Immature natural killer cell (primary cell): ENCODE results near the gene PGLYRP3. TPM values are rescaled to one million over a fixed set of nuclear protein-coding genes. Genes with fewer than 3 reads are reported as not detected.
"Not testable (repeated sequence)": the region's sequence is repeated elsewhere in the genome, so short reads cannot be mapped to it uniquely, and the experiment has no call there.

Experiments used
- DNase-seq, 3 donors: peaks; one replicate each; pipeline ENCODE4 v3.0.0; 2022; ENCODE audit warnings: mixed read lengths in 1 of 3
- H3K27ac Mint-ChIP-seq, 6 donors: one replicate each; pipeline ENCODE4 v1.8.0; 2020; ENCODE audit warnings: mixed read lengths in 6 of 6, mild to moderate bottlenecking in 5 of 6, inconsistent platforms in 4 of 6, moderate library complexity in 3 of 6
- H3K27me3 Mint-ChIP-seq, 3 donors: one replicate each; pipeline ENCODE4 v1.8.0; 2020 to 2021; ENCODE audit warnings: low read depth in 3 of 3, mild to moderate bottlenecking in 3 of 3, mixed read lengths in 3 of 3, moderate library complexity in 3 of 3, inconsistent platforms in 1 of 3
- H3K36me3 Mint-ChIP-seq, 3 donors: one replicate each; pipeline ENCODE4 v1.8.0; 2020; ENCODE audit warnings: mixed read lengths in 3 of 3, inconsistent platforms in 2 of 3, mild to moderate bottlenecking in 2 of 3
- H3K4me1 Mint-ChIP-seq, 2 donors: one replicate each; pipeline ENCODE4 v1.8.0; 2020; ENCODE audit warnings: inconsistent platforms in 2 of 2, mild to moderate bottlenecking in 2 of 2, mixed read lengths in 2 of 2, moderate library complexity in 1 of 2
- H3K4me3 Mint-ChIP-seq, 5 donors: one replicate each; pipeline ENCODE4 v1.8.0; 2020; ENCODE audit warnings: mild to moderate bottlenecking in 5 of 5, mixed read lengths in 5 of 5, inconsistent platforms in 3 of 5, moderate library complexity in 3 of 5
- H3K9me3 Mint-ChIP-seq, 6 donors: one replicate each; pipeline ENCODE4 v1.8.0; 2020; ENCODE audit warnings: mild to moderate bottlenecking in 6 of 6, mixed read lengths in 6 of 6, inconsistent platforms in 4 of 6, moderate library complexity in 3 of 6
- polyA plus RNA-seq, 3 donors: library from polyadenylated mRNA; unstranded; fragments of 300-500 nt; fragmentation: Illumina TruSeq; gene quantifications; one replicate each; pipeline ENCODE4 v1.2.3, GENCODE V29; 2021

Gene PGLYRP3
- polyA plus RNA-seq, 3 donors from 2014 or later = not detected

GRCh38 chr1:153354515-153355193 lies 41.9 kb upstream of the PGLYRP3 start:
- H3K27me3 Mint-ChIP-seq = peaks cover 0 to 11% (median 5%) of the 10 kb centered on the region in 3 donors
- no peaks in the 10 kb centered on the region for H3K36me3 Mint-ChIP-seq
- H3K4me3 Mint-ChIP-seq = no peak overlapping the region
- no peak for DNase-seq
- no peaks in the 10 kb centered on the region for H3K9me3 Mint-ChIP-seq
- H3K27ac Mint-ChIP-seq = no peak overlapping the region
- peaks cover 0 to 4% of the 10 kb centered on the region in 2 donors for H3K4me1 Mint-ChIP-seq

DNA sequence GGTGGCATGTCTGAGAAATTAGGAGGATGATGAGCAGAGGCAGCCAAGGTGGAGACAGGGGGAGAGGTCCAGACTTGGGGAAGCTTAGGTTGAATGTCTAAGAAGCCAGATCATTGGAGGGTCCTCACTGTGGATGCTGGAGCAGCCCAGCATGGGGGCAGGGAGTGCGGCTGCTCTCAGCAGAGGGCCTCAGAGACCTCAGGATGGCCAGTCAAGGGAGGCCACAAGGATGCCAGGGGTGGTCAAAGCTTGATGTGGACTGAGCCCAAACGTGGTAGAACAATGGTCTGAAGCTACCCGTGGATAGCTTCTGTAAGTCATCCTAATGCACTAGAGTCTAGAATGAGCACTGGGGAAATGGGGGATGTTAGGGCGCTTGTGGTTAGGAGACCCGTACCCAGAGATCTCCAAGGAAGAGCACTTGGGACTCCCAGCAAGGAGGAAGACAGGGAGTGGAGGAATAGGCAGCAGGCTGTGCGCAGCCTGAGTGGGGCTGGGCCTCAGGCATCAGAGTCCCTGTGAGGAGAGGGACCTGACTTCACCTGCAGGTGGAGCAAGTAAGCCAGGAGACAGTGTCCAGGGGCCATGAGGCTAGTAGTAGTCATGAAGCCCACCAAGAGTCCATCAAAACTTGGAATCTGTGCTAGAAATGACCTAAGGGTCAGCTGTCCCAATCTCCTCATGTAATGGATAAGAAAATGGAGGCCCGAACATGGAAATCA lies 40.6 kb upstream of the PGLYRP3 start:
- no peak for DNase-seq
- H3K4me3 Mint-ChIP-seq = no peak overlapping the region
- no peaks in the 10 kb centered on the region for H3K9me3 Mint-ChIP-seq
- no peaks in the 10 kb centered on the region for H3K36me3 Mint-ChIP-seq
- H3K27me3 Mint-ChIP-seq = peaks cover 0 to 11% (median 5%) of the 10 kb centered on the region in 3 donors
- H3K4me1 Mint-ChIP-seq = peaks cover 0 to 4% of the 10 kb centered on the region in 2 donors
- H3K27ac Mint-ChIP-seq = no peak overlapping the region

DNA sequence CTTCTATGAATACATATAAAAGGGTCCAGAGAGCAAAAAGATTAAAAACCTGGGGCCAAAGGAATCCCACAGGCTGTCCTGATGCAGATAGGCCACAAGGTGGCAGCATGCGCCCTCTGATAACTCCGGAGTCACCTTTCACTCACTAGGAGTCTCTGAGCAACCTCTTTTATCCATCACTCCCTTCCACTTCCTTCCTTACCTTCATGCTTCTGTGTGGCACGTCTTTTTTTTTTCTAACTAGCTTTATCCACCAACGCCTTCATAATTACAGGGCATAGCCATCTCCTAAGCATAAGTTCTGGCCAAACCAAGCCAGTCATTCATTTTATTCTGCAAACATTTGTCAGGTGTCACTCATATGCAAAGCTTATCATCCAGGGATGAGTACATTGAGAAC lies 39.8 kb upstream of the PGLYRP3 start:
- Mint-ChIP-seq H3K27ac (no peak overlapping the region), H3K9me3 (no peaks in the 10 kb centered on the region)

DNA sequence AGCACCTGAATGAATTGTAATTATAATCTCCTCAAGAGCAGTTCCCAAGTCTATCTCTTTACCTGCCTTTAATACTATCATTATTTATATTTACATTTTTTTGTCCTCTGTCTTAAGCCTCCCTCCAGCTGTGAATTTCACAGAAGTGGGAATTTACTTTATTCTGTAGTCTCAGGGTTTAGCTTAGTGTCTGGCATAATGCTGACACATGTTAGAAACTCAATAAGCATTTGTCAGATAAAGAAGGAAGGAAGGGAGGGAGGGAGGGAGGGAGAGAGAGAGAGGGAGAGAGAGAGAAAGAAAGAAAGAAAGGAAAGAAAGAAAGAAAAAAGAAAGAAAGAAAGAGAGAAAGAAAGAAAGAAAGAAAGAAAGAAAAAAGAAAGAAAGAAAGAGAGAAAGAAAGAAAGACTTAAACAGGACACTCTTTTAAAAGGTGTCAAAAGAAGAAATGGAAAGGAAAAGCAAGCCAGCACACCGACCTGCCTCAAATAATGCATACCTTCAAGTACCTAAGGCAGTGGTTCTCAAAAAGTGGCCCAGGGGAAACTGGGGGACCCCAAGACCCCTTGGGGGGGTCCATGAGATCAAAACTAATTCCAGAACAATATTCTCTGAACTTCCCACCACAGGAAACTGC lies 37.7 kb upstream of the PGLYRP3 start:
- Mint-ChIP-seq H3K27ac (no peak overlapping the region), H3K4me1 (peaks cover 13 to 14% of the 10 kb centered on the region in 2 donors), H3K9me3 (no peaks in the 10 kb centered on the region), H3K36me3 (no peaks in the 10 kb centered on the region), H3K4me3 (no peak overlapping the region), H3K27me3 (peaks cover 9 to 17% (median 10%) of the 10 kb centered on the region in 3 donors)
- no peak for DNase-seq

More for the DNA sequence above, 39.8 kb upstream of the PGLYRP3 start:
- Mint-ChIP-seq H3K4me3 (no peak overlapping the region), H3K4me1 (no peaks in the 10 kb centered on the region), H3K36me3 (no peaks in the 10 kb centered on the region), H3K27me3 (peaks cover 4 to 16% (median 8%) of the 10 kb centered on the region in 3 donors)
- peak; percentile 16 to 39 (median 22) for DNase-seq

DNA sequence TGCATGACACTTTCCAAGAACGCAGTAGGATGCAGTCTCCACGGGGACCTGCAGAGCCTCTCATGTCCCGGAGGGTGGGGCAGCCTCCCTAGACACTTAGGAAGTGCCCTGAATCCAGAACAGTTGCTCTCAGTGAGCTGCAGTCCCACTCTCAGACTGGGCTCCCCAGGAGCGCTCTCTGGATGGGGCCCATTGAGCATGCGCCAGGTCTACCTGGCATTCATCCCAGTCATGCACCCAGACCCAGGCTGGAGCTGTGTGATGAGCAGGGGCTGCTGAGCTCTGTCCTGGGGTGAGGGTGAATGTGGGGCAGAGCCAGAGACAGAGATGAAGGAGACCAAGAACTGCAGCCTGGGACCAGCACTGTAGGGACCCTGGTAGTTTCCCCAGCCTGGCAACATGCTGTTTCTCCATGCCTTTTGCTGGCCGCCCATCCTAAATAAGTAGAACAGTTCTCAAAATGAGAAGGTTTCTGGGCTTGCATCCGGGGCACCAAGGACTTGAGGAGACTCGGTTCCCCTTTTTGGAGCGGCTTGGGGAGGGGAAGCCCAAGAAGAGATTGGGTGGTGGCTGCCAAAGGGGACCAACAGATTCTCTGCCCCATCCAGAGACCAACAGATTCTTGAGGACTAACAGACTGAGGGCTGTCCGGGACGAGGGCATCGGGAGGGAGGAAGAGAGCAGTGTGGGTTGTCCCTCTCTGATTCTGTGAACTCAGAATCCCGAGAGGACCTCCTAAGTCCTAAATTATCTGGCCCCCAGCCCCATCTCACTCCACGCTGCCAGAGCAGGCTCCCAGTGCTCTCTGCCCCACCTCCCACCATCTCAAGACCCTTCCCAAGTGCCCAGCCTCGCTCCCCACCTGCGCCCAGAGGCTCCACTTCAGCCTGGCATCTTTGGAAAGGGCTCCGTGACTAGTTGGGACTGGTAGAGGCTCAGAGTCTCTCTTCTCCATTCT lies 36.9 kb upstream of the PGLYRP3 start:
- Mint-ChIP-seq H3K4me1 (peaks cover 15 to 17% of the 10 kb centered on the region in 2 donors), H3K9me3 (no peaks in the 10 kb centered on the region), H3K27me3 (peaks cover 10 to 17% (median 11%) of the 10 kb centered on the region in 3 donors), H3K36me3 (no peaks in the 10 kb centered on the region), H3K4me3 (no peak overlapping the region), H3K27ac (no peak overlapping the region)
- DNase-seq = no peak

- Mint-ChIP-seq H3K36me3 (no peaks in the 10 kb centered on the region), H3K27ac (no peak within 1 kb of the TSS), H3K9me3 (no peaks in the 10 kb centered on the region), H3K27me3 (peaks cover 15 to 17% (median 15%) of the 10 kb centered on the region in 3 donors), H3K4me1 (peaks cover 15 to 17% of the 10 kb centered on the region in 2 donors), H3K4me3 (no peak within 1 kb of the TSS)
- DNase-seq = no peak
Observed at GRCh38 chr1:153348511-153349362, 36.0 kb upstream of the PGLYRP3 start, which contains the start of gene PGLYRP4. PGLYRP4 (minus strand) TSS chr1:153348841; CDS start chr1:153347932, 909 bp downstream.

GRCh38 chr1:153347856-153348255 lies 35.1 kb upstream of the PGLYRP3 start:
- Mint-ChIP-seq H3K9me3 (no peaks in the 10 kb centered on the region), H3K27ac (no peak overlapping the region), H3K4me3 (no peak overlapping the region), H3K4me1 (peaks cover 15 to 17% of the 10 kb centered on the region in 2 donors), H3K27me3 (peaks cover 15 to 19% (median 15%) of the 10 kb centered on the region in 3 donors), H3K36me3 (no peaks in the 10 kb centered on the region)
- no peak for DNase-seq

GRCh38 chr1:153347049-153347448 lies 34.3 kb upstream of the PGLYRP3 start:
- H3K27me3 Mint-ChIP-seq = peaks cover 14 to 20% (median 15%) of the 10 kb centered on the region in 3 donors
- DNase-seq, H3K36me3 Mint-ChIP-seq: not testable (repeated sequence)

DNA sequence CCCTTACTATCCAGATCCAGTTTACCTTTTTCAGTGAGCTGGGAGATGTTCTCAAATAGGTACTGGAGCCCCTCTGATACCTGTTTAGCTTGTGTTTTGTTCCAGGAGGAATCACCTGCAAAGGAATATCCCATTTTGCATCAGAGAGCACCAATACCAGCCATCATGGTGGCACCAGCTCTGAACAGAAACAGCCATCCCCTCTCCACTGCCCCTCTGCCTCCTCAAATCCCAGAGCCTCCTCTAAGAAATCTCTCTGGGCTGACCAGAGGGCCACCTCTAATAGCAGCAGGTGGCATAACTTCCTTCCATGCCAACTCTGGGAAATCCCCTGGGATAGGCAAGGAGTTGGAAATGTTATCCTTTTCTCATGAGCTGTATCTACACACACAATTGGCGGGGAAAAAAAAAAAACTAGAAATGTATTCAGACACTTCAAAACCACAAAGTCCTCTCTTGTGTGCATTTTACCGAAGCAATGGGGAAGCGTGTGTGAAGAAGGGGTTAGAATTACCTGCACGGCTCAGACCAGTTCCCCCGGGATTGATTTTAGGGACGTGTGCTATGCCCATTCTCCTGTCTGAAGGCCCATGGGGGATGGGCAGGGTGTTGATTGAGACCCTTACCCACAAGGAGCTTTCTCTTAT lies 33.4 kb upstream of the PGLYRP3 start:
- Mint-ChIP-seq H3K36me3 (no peaks in the 10 kb centered on the region), H3K27me3 (peaks cover 14 to 20% (median 17%) of the 10 kb centered on the region in 3 donors), H3K4me3 (peak overlapping the region in 2 of 5 donors; percentile 19 to 34), H3K9me3 (no peaks in the 10 kb centered on the region), H3K4me1 (peaks cover 15 to 17% of the 10 kb centered on the region in 2 donors), H3K27ac (no peak overlapping the region)
- no peak for DNase-seq

More at GRCh38 chr1:153347049-153347448, 34.3 kb upstream of the PGLYRP3 start:
- not testable (repeated sequence) for H3K9me3 Mint-ChIP-seq, H3K4me3 Mint-ChIP-seq, H3K27ac Mint-ChIP-seq
- H3K4me1 Mint-ChIP-seq = peaks cover 15 to 17% of the 10 kb centered on the region in 2 donors

GRCh38 chr1:153345187-153346076 lies 32.7 kb upstream of the PGLYRP3 start:
- no peak overlapping the region for H3K27ac Mint-ChIP-seq
- DNase-seq = no peak
- no peaks in the 10 kb centered on the region for H3K36me3 Mint-ChIP-seq
- H3K4me3 Mint-ChIP-seq = peak overlapping the region in 2 of 5 donors; percentile 19 to 34
- peaks cover 15 to 17% of the 10 kb centered on the region in 2 donors for H3K4me1 Mint-ChIP-seq
- peaks cover 16 to 20% (median 19%) of the 10 kb centered on the region in 3 donors for H3K27me3 Mint-ChIP-seq
- H3K9me3 Mint-ChIP-seq = no peaks in the 10 kb centered on the region

DNA sequence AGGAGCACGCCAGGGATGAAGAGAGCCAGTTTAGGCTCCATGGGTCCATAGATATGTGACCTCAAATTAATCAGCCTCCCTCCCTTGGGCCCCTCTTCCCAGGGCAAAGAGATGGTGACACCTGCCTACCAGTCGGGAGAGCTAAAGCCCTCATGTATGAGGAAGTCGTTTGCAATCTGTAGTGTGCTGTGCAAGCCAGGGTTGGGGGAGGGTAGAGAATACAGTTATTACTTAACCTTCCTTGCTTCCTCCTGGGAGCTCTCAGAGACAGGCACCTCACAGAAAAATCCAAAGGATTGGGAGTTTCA lies 31.9 kb upstream of the PGLYRP3 start:
- no peak overlapping the region for H3K27ac Mint-ChIP-seq
- H3K4me3 Mint-ChIP-seq = no peak overlapping the region

More for the DNA sequence above, 31.9 kb upstream of the PGLYRP3 start:
- H3K36me3 Mint-ChIP-seq = no peaks in the 10 kb centered on the region
- peaks cover 19 to 20% of the 10 kb centered on the region in 2 donors for H3K4me1 Mint-ChIP-seq
- no peak for DNase-seq
- H3K9me3 Mint-ChIP-seq = no peaks in the 10 kb centered on the region
- peaks cover 16 to 20% (median 20%) of the 10 kb centered on the region in 3 donors for H3K27me3 Mint-ChIP-seq
